ENCODE results near the gene LAIR2.

LAIR2 gene

DNA sequence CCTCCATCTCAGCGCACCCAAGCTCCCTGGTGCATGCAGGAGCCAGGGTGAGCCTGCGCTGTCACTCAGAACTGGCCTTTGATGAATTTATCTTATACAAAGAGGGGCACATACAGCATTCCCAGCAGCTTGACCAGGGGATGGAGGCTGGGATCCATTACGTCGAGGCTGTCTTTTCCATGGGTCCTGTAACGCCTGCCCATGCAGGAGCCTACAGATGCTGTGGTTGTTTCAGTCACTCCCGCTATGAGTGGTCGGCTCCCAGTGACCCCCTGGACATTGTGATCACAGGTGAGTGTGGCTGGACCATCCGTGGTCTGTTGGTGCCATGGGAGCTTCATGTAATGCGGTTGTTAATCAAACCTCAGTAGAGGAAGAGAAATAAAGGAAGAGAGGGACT lies 33.0 kb downstream of the LAIR2 start:
- no peak for DNase-seq

DNA sequence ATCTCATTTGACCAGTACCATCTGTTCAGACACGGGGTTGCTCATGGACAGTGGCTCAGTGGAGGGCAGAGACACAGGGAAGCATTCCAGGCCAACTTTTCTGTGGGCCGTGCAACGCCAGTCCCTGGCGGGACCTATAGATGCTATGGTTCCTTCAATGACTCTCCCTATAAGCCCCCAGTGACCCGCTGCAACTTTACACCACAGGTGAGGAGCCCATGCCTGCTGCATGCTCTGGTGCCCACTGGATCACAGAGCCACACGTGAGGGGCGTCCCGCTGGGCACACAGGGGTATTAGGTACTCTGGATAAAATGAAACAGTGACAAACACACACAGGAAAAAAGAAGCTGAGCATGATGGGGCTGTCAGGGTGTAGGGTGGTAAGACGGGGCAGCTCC lies 34.3 kb downstream of the LAIR2 start:
- no peak for DNase-seq

DNA sequence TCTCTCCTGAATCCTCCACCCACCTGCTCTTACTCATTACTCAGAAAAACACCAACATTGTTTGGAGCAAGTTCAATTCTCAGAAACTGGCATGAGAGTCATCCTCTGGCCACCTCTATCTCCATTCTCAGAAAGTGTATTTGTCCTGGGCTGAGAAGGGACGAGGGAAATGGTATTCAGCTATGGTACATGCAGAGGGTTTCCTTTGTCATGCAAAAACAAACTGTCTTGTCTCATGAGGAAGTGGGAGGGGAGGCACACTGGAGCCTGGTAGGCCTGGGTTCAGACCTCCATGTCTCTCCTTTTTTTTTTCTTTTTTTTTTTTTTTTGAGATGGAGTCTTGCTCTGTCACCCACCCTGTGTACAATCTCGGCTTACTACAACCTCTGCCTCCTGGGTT lies 39.1 kb downstream of the LAIR2 start:
- no peak for DNase-seq

DNA sequence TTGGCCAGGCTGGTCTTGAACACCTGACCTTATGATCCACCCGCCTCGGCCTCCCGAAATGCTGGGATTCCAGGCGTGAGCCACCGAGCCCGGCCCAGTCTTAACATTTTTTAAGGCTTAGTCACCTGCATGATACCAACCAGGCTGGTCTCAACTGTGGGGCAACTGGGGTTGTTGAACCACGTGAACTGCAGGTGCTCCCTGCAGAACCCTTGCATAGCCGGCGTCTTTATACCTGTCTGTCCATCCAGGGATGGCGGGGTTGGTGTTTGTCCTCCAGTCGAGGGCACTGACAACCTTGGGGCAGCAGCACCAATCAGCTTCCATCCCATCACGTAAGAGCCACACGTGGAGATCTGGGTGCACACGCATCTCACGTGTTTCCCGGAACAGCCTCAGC lies 46.2 kb downstream of the LAIR2 start:
- DNase-seq, result no peak

DNA sequence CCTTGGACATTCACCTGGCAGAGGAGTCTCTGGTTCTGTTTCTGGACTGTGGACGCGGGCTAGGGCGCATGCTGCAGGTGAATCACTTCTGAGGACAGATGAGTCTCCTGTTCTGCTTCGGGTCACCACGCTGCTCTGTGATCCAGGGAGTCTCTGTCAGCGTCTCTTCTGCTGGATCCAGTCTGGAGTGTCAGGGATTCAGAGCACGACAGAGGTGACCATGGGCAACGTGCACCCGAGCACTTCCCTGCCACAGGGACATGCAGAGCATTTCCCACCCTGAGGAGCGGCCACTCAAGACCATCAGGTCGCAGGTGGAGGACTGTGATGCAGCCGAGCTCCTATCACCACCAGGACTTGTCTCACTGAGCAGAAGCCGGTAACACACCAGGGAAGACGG lies 46.6 kb downstream of the LAIR2 start:
- DNase-seq, result no peak

DNA sequence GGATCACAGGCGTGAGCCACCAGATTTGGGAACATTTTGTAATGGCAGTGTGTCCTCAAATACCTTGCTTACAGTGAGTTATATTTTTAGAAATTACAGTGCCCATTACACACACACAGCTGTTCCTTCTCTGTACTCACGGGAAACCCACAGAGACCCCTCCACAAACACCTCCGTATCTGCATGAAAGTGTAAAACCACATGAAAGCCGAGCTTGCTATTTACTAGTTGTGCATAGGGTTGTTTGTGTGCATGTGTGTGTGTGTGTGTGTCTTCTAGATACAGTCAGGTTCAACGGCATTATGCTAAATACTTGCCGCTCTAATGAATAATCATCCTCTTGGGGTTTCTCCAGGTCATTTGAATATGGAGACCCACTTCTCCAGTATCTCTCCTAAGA lies 48.7 kb downstream of the LAIR2 start:
- peak; percentile 46 to 60 for DNase-seq

DNA sequence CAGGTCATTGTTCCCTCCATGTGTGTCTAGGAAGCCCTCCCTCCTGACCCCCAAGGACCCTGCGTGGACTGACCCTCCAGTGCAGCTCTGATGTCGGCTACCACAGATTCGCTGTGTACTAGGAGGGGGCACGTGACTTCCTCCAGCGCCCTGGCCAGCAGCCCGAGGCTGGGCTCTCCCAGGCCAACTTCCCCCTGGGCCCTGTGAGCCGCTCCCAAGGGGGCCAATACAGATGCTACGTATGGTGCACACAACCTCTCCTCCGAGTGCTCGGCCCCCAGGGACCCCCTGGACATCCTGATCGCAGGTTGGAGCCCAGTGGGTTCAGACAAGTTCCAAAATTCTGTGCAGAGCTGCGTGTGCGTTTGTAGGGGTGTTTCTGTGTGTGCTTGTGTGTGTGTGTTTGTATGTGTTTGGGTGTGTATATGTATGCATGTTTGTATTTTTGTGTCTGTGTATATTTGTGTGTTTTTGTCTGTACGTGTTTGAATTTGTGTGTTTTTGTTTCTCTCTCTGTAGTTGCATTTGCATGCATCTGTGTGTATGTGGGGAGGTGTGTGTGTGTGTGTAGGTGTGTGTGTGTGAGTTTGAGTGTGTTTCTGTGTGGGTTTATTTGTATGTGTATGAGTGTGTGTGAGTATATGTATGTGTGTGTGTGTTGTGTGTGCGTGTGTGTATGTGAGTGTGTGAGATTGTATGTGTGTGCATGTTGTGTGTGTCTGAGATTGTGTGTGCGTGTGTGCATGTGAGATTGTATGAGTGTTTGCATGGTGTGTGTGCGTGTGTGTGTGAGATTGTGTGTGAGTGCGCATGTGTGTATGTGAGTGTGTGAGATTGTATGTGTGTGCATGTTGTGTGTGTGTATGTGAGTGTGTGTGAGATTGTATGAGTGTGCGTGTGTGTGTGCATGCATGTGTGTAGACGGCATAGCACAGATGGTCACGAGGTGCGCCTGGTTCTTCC lies 49.6 kb downstream of the LAIR2 start:
- peak in 1 of 2 donors; percentile 21 for DNase-seq

DNA sequence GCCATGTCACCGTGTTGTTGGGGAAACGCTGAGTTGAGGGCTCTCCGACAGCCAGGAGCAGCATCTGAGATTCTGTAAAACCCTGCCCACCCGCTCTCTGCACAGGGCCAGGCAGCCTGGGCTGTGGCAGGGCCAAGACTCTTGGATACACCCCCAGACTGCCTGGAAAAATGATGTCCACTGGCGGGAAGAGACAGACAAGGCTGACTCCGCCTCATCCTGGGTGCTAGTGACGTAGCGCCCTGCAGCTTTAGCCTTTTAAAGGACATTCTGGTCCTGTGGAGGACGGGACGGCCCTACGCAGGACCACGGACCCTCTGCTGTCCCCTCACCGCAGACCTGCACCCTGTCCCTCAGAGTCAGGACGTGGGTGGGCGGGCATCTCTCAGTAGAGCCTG lies 50.3 kb downstream of the LAIR2 start:
- DNase-seq, result no peak

DNA sequence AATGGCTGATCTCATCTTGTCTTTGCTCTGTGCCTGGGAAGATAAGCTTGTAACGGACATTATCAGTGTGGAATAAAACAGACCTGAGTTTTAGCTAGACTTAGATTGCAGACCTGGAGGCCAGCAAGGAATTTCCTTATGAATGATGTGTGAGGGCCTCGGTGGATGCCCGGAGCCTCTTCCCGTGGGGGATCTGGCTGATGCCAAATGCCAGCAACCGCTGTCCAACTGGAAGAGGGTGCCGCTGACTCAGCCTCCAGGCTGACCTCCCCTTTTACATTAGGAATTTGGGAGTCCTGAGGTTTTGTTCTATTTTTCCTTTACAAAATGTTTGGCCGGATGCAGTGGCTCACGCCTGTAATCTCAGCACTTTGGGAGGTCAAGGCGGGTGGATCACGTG lies 51.4 kb downstream of the LAIR2 start:
- DNase-seq, result no peak

DNA sequence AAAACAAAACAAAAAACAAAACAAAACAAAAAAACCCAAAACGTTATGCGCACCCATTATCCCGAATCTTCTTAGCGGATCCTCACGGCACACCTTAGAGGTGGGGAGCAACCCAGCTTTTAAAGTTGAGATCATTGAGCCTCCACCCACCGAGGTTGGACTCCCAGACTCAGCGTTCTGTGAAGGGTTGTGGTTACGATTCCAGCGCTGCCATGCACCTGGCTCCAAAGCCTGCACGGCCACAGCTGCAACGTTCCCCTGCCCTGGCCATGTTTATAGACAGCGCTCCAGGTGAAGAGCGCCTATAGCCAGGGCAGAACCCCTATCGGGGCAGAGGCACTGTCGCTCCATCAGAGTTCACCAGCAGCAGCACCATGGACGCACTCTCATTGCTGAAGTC lies 52.3 kb downstream of the LAIR2 start:
- DNase-seq, result no peak

DNA sequence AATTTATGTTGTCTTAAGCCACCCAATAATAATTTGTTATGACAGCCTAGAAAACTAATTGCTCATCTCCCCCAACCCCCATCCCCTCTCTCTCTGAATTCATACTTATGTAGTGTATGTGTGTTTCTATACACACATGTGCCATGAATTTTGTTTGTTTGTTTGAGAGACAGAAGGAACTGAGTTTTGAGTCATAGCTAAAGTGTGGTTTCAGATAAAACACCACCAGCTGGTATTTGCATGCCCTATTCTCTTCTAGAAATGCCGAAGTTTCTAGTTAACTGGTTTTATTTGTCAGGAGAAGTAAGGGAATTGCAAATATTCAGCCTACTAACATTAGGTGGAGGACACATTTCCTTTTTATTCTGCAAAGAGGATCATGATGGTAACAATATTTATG lies 53.6 kb downstream of the LAIR2 start:
- DNase-seq, result no peak

DNA sequence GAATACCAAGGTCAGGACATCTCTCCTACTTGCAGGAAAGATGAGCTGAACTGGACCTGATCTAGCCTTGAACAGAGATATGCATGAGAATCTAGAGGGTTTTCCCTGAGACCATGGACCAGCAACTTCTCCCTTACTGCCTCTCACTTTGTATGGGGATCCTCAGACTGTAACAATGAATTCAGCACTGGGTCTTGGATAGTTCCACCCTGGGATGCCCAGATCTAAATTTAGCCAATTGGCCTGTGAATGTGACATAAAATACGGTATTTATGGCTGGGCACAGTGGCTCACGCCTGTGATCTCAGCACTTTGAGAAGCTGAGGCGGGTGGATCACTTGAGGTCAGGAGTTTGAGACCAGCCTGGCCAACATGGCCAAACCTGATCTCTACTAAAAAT lies 55.7 kb downstream of the LAIR2 start:
- no peak for DNase-seq
